ENCODE measurements around the gene C19orf53. TPM values are rescaled to one million over a fixed set of nuclear protein-coding genes. Genes with fewer than 3 reads are reported as not detected.
A peak's percentile ranks its signal among the peaks of the same experiment; 100 is the strongest.

The C19orf53 gene
- polyA plus RNA-seq, 3 donors = 125 to 156 (median 132) TPM

- Histone ChIP-seq H3K79me2 (ENCODE audit: insufficient read depth, low read length) (no peaks in the 10 kb centered on the region), H3K27me3 (ENCODE audit: control insufficient read depth in 2 of 2, insufficient read depth in 2 of 2, low read length in 2 of 2) (no peaks in the 10 kb centered on the region), H2AFZ (ENCODE audit: insufficient read depth, low read depth, low read length, poor library complexity, severe bottlenecking) (no peak overlapping the region), H3K9me3 (replicated peaks in 1 of 2; ENCODE audit: control insufficient read depth in 1 of 2, insufficient read depth in 1 of 2, low read length in 2 of 2) (no peaks in the 10 kb centered on the region), H3K36me3 (replicated peaks in 1 of 2; ENCODE audit: control insufficient read depth in 1 of 2, insufficient read depth in 2 of 2, low read length in 2 of 2) (peaks cover 71 to 88% of the 10 kb centered on the region in 2 donors), H3K27ac (ENCODE audit: low read depth in 1 of 2, low read length in 2 of 2) (no peak overlapping the region), H4K20me1 (ENCODE audit: insufficient read depth, low read length) (peaks cover 4% of the 10 kb centered on the region), H3K9ac (ENCODE audit: insufficient read depth, low read length, poor library complexity, severe bottlenecking) (no peak overlapping the region), H3K4me1 (ENCODE audit: control insufficient read depth in 1 of 2, insufficient read depth in 2 of 2, low read length in 2 of 2) (no peaks in the 10 kb centered on the region), H3K4me2 (replicated peaks; ENCODE audit: extremely low read depth, low read length, poor library complexity, severe bottlenecking) (no peak overlapping the region), H3K4me3 (replicated peaks in 1 of 3; ENCODE audit: low read depth in 2 of 3, low read length in 3 of 3) (no peak overlapping the region)
- peaks cover 0 to 4% (median 0%) of the 10 kb centered on the region in 3 donors for H3K27me3 Mint-ChIP-seq (ENCODE audit: low read depth in 3 of 3)
- 99% methylated on average over 9 of the region's 9 CpGs for WGBS (ENCODE audit: insufficient coverage)
- peaks cover 60 to 99% of the 10 kb centered on the region in 2 donors for H3K36me3 Mint-ChIP-seq
- no peak for TF ChIP-seq CTCF (IDR thresholded peaks at IDR 0.05)
- H3K27ac Mint-ChIP-seq = peak overlapping the region in 1 of 7 donors; percentile 78
- peaks cover 5% of the 10 kb centered on the region for H3K4me1 Mint-ChIP-seq
- no peak for DNase-seq
- H3K4me3 Mint-ChIP-seq = no peak overlapping the region
- intact Hi-C loops (cut with micrococcal nuclease) = no loop called here
- peaks cover 0 to 3% (median 0%) of the 10 kb centered on the region in 7 donors for H3K9me3 Mint-ChIP-seq
These were observed 18.0 kb upstream of the C19orf53 start for GRCh38 chr19:13756210-13756609.

- Mint-ChIP-seq H3K36me3 (peaks cover 67 to 97% of the 10 kb centered on the region in 2 donors), H3K27me3 (ENCODE audit: low read depth in 3 of 3) (peaks cover 0 to 2% (median 0%) of the 10 kb centered on the region in 3 donors), H3K4me3 (no peak overlapping the region), H3K4me1 (peaks cover 4% of the 10 kb centered on the region), H3K9me3 (peaks cover 0 to 2% (median 0%) of the 10 kb centered on the region in 7 donors), H3K27ac (peak overlapping the region in 1 of 7 donors; percentile 5)
- H3K27me3 ChIP-seq (ENCODE audit: control insufficient read depth in 2 of 2, insufficient read depth in 2 of 2, low read length in 2 of 2) = no peaks in the 10 kb centered on the region
- TF ChIP-seq CTCF (IDR thresholded peaks at IDR 0.05) = no peak
- no peaks in the 10 kb centered on the region for H3K79me2 ChIP-seq (ENCODE audit: insufficient read depth, low read length)
- intact Hi-C loops (cut with micrococcal nuclease) = no loop called here
- DNase-seq = no peak
- WGBS (ENCODE audit: insufficient coverage) = 94% methylated on average over 12 of the region's 15 CpGs
- H3K9me3 ChIP-seq (replicated peaks in 1 of 2; ENCODE audit: control insufficient read depth in 1 of 2, insufficient read depth in 1 of 2, low read length in 2 of 2) = no peaks in the 10 kb centered on the region
- H4K20me1 ChIP-seq (ENCODE audit: insufficient read depth, low read length) = peaks cover 4% of the 10 kb centered on the region
- H3K36me3 ChIP-seq (replicated peaks in 1 of 2; ENCODE audit: control insufficient read depth in 1 of 2, insufficient read depth in 2 of 2, low read length in 2 of 2) = peaks cover 79 to 87% of the 10 kb centered on the region in 2 donors
- H2AFZ ChIP-seq (ENCODE audit: insufficient read depth, low read depth, low read length, poor library complexity, severe bottlenecking) = no peak overlapping the region
- no peak overlapping the region for H3K4me2 ChIP-seq (replicated peaks; ENCODE audit: extremely low read depth, low read length, poor library complexity, severe bottlenecking)
- no peak overlapping the region for H3K9ac ChIP-seq (ENCODE audit: insufficient read depth, low read length, poor library complexity, severe bottlenecking)
- no peak overlapping the region for H3K4me3 ChIP-seq (replicated peaks in 1 of 3; ENCODE audit: low read depth in 2 of 3, low read length in 3 of 3)
- H3K27ac ChIP-seq (ENCODE audit: low read depth in 1 of 2, low read length in 2 of 2) = no peak overlapping the region
- no peaks in the 10 kb centered on the region for H3K4me1 ChIP-seq (ENCODE audit: control insufficient read depth in 1 of 2, insufficient read depth in 2 of 2, low read length in 2 of 2)
These were observed 16.2 kb upstream of the C19orf53 start for GRCh38 chr19:13757805-13758772.
